Transverse colon (tissue), 4 donors: Measurements from ENCODE around the gene DLX1.

Source experiments
- CTCF ChIP-seq, 5 experiments: fragments of 200-600 bp in 3 of 5; fragments of 450-650 bp in 2 of 5; sonication (generic) in 3 of 5; IDR thresholded peaks; 1 replicate in 2 of 5; 2 replicates in 3 of 5; pipeline ENCODE4 v1.5.1; 2016 to 2017; ENCODE audit warnings: antibody characterized with exemption in 5 of 5, inconsistent platforms in 3 of 5, mild to moderate bottlenecking in 2 of 5, moderate library complexity in 1 of 5
- EP300 ChIP-seq: sonication (generic); formaldehyde crosslinking; IDR thresholded peaks from one replicate; pipeline ENCODE4 v1.6.1; 2017; ENCODE audit warnings: antibody characterized with exemption, low read depth
- POLR2A ChIP-seq: fragments of 450-650 bp; IDR thresholded peaks from one replicate; pipeline ENCODE4 v1.6.1; 2016; ENCODE audit warnings: antibody characterized with exemption, mild to moderate bottlenecking, moderate library complexity
- POLR2AphosphoS5 ChIP-seq, 3 donors: sonication (generic); formaldehyde crosslinking; IDR thresholded peaks; one replicate each; pipeline ENCODE4 v1.6.1; 2016; ENCODE audit warnings: antibody characterized with exemption in 3 of 3

GRCh38 chr2:172079416-172079815 is 5.9 kb upstream of the DLX1 start:
- TF ChIP-seq CTCF (IDR thresholded peaks at IDR 0.05) (no peak), POLR2AphosphoS5 (IDR thresholded peaks at IDR 0.05) (no peak), POLR2A (no peak), EP300 (no peak)
